Measurements from ENCODE around the gene TRMT2A.
A peak's percentile ranks its signal among the peaks of the same experiment; 100 is the strongest.

Gene TRMT2A

DNA sequence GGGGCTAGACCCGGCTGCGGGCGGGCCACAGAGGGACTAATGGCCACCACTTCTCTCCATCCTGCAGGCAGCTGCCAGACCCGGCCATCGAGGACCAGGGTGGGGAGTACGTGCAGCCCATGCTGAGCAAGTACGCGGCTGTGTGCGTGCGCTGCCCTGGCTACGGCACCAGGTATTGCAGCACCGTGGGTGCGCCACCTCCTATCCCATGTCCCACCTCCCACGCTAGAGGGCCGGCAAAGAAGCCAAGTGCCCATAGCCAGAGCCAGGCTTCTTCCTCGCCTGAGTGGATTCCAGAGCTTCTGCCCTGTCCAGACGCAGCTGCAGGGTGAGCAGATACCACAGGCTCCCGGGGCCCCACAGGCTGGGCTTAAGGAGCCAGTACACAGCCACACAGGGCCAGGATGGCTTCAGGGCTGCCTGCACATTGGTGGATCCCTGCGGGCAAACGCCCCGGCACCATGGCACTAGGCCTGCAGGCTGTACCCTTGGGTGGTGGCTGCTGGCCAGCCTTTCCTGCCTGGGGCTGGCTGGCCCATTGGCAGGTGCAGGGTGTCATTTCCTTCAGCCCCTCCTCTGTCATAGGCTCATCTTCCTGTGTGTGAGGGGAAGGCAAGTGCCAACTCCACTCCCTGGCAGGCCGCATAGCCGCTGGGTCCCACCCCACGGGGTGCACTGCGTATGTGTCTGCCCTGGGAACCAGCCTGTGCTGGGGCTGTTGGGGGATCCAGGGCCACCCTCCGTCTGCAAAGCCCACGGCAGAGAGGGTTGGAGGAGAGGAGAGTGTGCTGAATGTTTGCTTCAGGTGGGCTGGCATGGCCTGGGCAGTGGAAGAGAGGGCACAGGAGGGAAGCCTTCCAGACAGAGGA is 53.5 kb downstream of the TRMT2A start:
- DNase-seq (ENCODE audit: low read depth) = no peak

DNA sequence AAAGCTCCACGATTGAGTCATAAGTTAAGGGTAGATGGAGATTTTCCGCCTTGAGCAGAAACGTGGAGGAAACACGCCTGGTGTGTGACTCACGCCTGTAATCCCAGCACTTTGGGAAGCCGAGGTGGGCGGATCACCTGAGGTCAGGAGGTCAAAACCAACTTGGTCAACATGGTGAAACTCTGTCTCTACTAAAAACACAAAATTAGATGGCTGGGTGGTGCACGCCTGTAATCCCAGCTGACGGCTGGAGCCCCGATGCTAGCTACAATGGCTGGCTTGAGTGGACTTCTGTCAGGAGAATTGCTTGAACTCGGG is 54.3 kb downstream of the TRMT2A start:
- DNase-seq (ENCODE audit: low read depth) = peak; percentile 32

DNA sequence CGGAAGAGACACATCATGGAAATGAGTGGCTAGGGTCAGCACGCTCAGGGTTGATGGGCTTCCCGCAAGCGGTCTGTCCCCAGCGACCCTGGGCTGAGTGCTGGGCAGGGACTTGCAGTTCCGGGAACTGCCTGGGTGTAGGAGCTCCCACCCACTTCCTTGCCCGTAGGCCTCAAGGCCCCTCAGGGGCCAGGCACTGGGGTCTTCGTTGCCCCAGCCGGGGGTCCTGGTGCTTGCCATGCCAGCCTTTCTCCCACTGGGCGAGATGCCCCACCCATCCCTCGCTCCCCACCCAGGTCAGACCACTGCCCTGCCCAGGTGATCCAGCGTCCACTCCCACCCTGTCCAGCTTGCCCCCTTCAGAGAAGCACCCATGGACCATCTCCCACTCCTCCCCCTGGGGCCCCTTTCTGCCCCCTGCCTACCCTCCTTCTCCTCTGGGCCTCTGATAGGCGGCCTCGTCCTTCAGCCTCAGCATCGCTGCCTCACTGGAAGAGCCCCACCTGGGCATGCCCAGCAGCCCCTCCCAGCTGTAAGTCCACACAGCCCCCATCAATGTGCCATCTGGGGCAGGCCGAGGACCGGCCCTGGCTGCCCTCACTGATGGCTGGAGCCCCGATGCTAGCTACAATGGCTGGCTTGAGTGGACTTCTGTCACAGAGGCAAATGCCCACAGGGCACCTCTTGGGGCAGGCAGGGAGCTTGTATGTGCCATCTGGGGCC is 54.8 kb downstream of the TRMT2A start:
- no peak for DNase-seq (ENCODE audit: low read depth)
